ENCODE measurements around the gene PRRX2.
"Not testable (repeated sequence)": the region's sequence is repeated elsewhere in the genome, so short reads cannot be mapped to it uniquely, and the experiment has no call there.

Gene PRRX2

GRCh38 chr9:129656795-129657390 is 8.6 kb upstream of the PRRX2 start:
- Histone ChIP-seq H2AFZ (ENCODE audit: low read depth) (no peak overlapping the region), H3K4me1 (ENCODE audit: low read depth, poor library complexity, severe bottlenecking) (no peaks in the 10 kb centered on the region), H3K9ac (no peak overlapping the region), H3K27me3 (ENCODE audit: insufficient read depth, low read depth) (peaks cover 85% of the 10 kb centered on the region), H3K79me2 (ENCODE audit: insufficient read depth, low read depth) (no peaks in the 10 kb centered on the region), H3K36me3 (ENCODE audit: insufficient read depth) (no peaks in the 10 kb centered on the region), H3K27ac (no peak overlapping the region), H3K4me3 (IDR thresholded peaks at IDR 0.05; ENCODE audit: insufficient read depth, low read depth, low read length) (no peak overlapping the region), H3K4me2 (no peak overlapping the region), H4K20me1 (ENCODE audit: insufficient read depth) (no peaks in the 10 kb centered on the region)
- no peak for TF ChIP-seq CTCF (conservative IDR thresholded peaks at IDR 0.05; ENCODE audit: low read depth, low read length)

GRCh38 chr9:129661029-129661428 is 4.4 kb upstream of the PRRX2 start:
- H3K4me2 ChIP-seq = no peak overlapping the region

GRCh38 chr9:129662239-129662638 is 3.2 kb upstream of the PRRX2 start:
- H3K27ac ChIP-seq; H3K4me3 ChIP-seq (IDR thresholded peaks at IDR 0.05; ENCODE audit: insufficient read depth, low read depth, low read length); H3K79me2 ChIP-seq (ENCODE audit: insufficient read depth, low read depth); H3K36me3 ChIP-seq (ENCODE audit: insufficient read depth); H2AFZ ChIP-seq (ENCODE audit: low read depth); H3K9ac ChIP-seq; H3K4me1 ChIP-seq (ENCODE audit: low read depth, poor library complexity, severe bottlenecking); H4K20me1 ChIP-seq (ENCODE audit: insufficient read depth); H3K4me2 ChIP-seq: not testable (repeated sequence)
- H3K27me3 ChIP-seq (ENCODE audit: insufficient read depth, low read depth) = peaks cover 71% of the 10 kb centered on the region

More at GRCh38 chr9:129661029-129661428, 4.4 kb upstream of the PRRX2 start:
- Histone ChIP-seq H4K20me1 (ENCODE audit: insufficient read depth) (no peaks in the 10 kb centered on the region), H3K4me1 (ENCODE audit: low read depth, poor library complexity, severe bottlenecking) (no peaks in the 10 kb centered on the region), H3K36me3 (ENCODE audit: insufficient read depth) (no peaks in the 10 kb centered on the region), H3K4me3 (IDR thresholded peaks at IDR 0.05; ENCODE audit: insufficient read depth, low read depth, low read length) (no peak overlapping the region), H3K27me3 (ENCODE audit: insufficient read depth, low read depth) (peaks cover 79% of the 10 kb centered on the region), H2AFZ (ENCODE audit: low read depth) (no peak overlapping the region), H3K79me2 (ENCODE audit: insufficient read depth, low read depth) (no peaks in the 10 kb centered on the region), H3K9ac (no peak overlapping the region), H3K27ac (no peak overlapping the region)
- no peak for TF ChIP-seq CTCF (conservative IDR thresholded peaks at IDR 0.05; ENCODE audit: low read depth, low read length)

GRCh38 chr9:129664746-129665388 is 580 bp upstream of the PRRX2 start:
- Histone ChIP-seq H3K36me3 (ENCODE audit: insufficient read depth) (no peaks in the 10 kb centered on the region), H3K9ac (no peak overlapping the region), H4K20me1 (ENCODE audit: insufficient read depth) (no peaks in the 10 kb centered on the region), H3K4me2 (no peak overlapping the region), H3K4me3 (IDR thresholded peaks at IDR 0.05; ENCODE audit: insufficient read depth, low read depth, low read length) (no peak overlapping the region), H3K27ac (no peak overlapping the region), H3K79me2 (ENCODE audit: insufficient read depth, low read depth) (no peaks in the 10 kb centered on the region), H3K4me1 (ENCODE audit: low read depth, poor library complexity, severe bottlenecking) (no peaks in the 10 kb centered on the region), H2AFZ (ENCODE audit: low read depth) (peak overlapping the region; percentile 6; the same call in 1 of the 2 replicates), H3K27me3 (ENCODE audit: insufficient read depth, low read depth) (peaks cover 76% of the 10 kb centered on the region)
- no peak for TF ChIP-seq CTCF (conservative IDR thresholded peaks at IDR 0.05; ENCODE audit: low read depth, low read length)

All from KMS-11 (cell line).